HEK293 (cell line): ENCODE results near the gene PALD1.
A peak's percentile ranks its signal among the peaks of the same experiment; 100 is the strongest.

Source experiments
- CTCF ChIA-PET: fragments of 350-600 bp; formaldehyde crosslinking; extraction: SDS; loops from one replicate; lab custom pipeline; 2021; ENCODE audit warnings: antibody characterized with exemption; lab: Yijun Ruan, JAX
- POLR2A ChIA-PET: fragments of 300-600 bp; formaldehyde crosslinking; extraction: SDS; loops from one replicate; lab custom pipeline; 2020; ENCODE audit warnings: antibody characterized with exemption, inconsistent platforms; lab: Yijun Ruan, JAX
- H3K27ac ChIP-seq: fragments of 200-500 bp; sonication (Bioruptor generic); 2 replicates; pipeline ENCODE4 v1.5.1; 2014; ENCODE audit warnings: low read depth, low read length, control low read depth, inconsistent platforms; ENCODE audit errors: extremely low read depth
- H3K36me3 ChIP-seq, 2 experiments: fragments of 200-500 bp in 1 of 2; sonication (Bioruptor generic) in 1 of 2; 1 replicate in 1 of 2; 2 replicates in 1 of 2; pipeline ENCODE4 v1.5.1; 2014 to 2017; ENCODE audit warnings: inconsistent platforms in 2 of 2, low read length in 2 of 2; ENCODE audit not compliant: control insufficient read depth in 2 of 2, insufficient read depth in 1 of 2
- H3K4me1 ChIP-seq: fragments of 200-500 bp; sonication (Bioruptor generic); 2 replicates; pipeline ENCODE4 v1.5.1; 2014; ENCODE audit warnings: mild to moderate bottlenecking, low read length, inconsistent platforms; ENCODE audit not compliant: control insufficient read depth, insufficient read depth
- H3K4me3 ChIP-seq: 2 replicates; pipeline ENCODE4 v1.5.1; 2011; ENCODE audit warnings: low read depth, mild to moderate bottlenecking, control low read depth, low read length, moderate library complexity
- H3K9me3 ChIP-seq: fragments of 200-500 bp; sonication (Bioruptor generic); 2 replicates; pipeline ENCODE4 v1.5.1; 2014; ENCODE audit warnings: low read depth, low read length, inconsistent platforms; ENCODE audit not compliant: control insufficient read depth, insufficient read depth
- EGR2 ChIP-seq: fragments of 450-650 bp; formaldehyde crosslinking; IDR thresholded peaks from 2 replicates; pipeline ENCODE4 v1.5.1; 2016; ENCODE audit warnings: low read depth, missing biosample characterization, missing genetic modification characterization
- PRDM1 ChIP-seq: fragments of 450-650 bp; formaldehyde crosslinking; IDR thresholded peaks from 2 replicates; pipeline ENCODE4; 2016; ENCODE audit warnings: missing biosample characterization, missing genetic modification characterization
- PRDM4 ChIP-seq: fragments of 450-650 bp; formaldehyde crosslinking; IDR thresholded peaks from 2 replicates; pipeline ENCODE4 v1.5.1; 2017; ENCODE audit warnings: missing biosample characterization, missing genetic modification characterization
- SP7 ChIP-seq: fragments of 450-650 bp; formaldehyde crosslinking; IDR thresholded peaks from 2 replicates; pipeline ENCODE4 v1.5.1; 2016; ENCODE audit warnings: missing biosample characterization, missing genetic modification characterization
- ZBTB17 ChIP-seq: fragments of 450-650 bp; formaldehyde crosslinking; IDR thresholded peaks from 2 replicates; pipeline ENCODE4 v1.5.1; 2016; ENCODE audit warnings: missing biosample characterization, missing genetic modification characterization
- ZFHX2 ChIP-seq: fragments of 450-650 bp; formaldehyde crosslinking; conservative IDR thresholded peaks from 2 replicates; pipeline ENCODE4 v1.5.1; 2016; ENCODE audit warnings: missing biosample characterization, missing genetic modification characterization
- ZFP3 ChIP-seq: fragments of 450-650 bp; formaldehyde crosslinking; IDR thresholded peaks from 2 replicates; pipeline ENCODE4 v1.5.1; 2016; ENCODE audit warnings: low read depth, missing biosample characterization, missing genetic modification characterization
- ZNF133 ChIP-seq: fragments of 450-650 bp; formaldehyde crosslinking; IDR thresholded peaks from 2 replicates; pipeline ENCODE4 v1.5.1; 2016; ENCODE audit warnings: missing biosample characterization, missing genetic modification characterization
- ZNF18 ChIP-seq: fragments of 450-650 bp; formaldehyde crosslinking; IDR thresholded peaks from 2 replicates; pipeline ENCODE4 v1.5.1; 2016; ENCODE audit warnings: missing biosample characterization, missing genetic modification characterization
- ZNF2 ChIP-seq: fragments of 450-650 bp; formaldehyde crosslinking; IDR thresholded peaks from 2 replicates; pipeline ENCODE4 v1.5.1; 2016; ENCODE audit warnings: missing biosample characterization, missing genetic modification characterization
- ZNF202 ChIP-seq: fragments of 450-650 bp; formaldehyde crosslinking; IDR thresholded peaks from 2 replicates; pipeline ENCODE4 v1.5.1; 2016; ENCODE audit warnings: missing biosample characterization, missing genetic modification characterization, borderline replicate concordance
- ZNF292 ChIP-seq: fragments of 450-650 bp; formaldehyde crosslinking; IDR thresholded peaks from 2 replicates; pipeline ENCODE4 v1.5.1; 2016; ENCODE audit warnings: low read depth, missing biosample characterization, missing genetic modification characterization, borderline replicate concordance
- ZNF341 ChIP-seq: fragments of 450-650 bp; formaldehyde crosslinking; IDR thresholded peaks from 2 replicates; pipeline ENCODE4; 2016; ENCODE audit warnings: low read depth, missing biosample characterization, missing genetic modification characterization
- ZNF629 ChIP-seq: fragments of 450-650 bp; formaldehyde crosslinking; IDR thresholded peaks from 2 replicates; pipeline ENCODE4 v1.5.1; 2017; ENCODE audit warnings: missing biosample characterization, missing genetic modification characterization
- ZNF704 ChIP-seq: fragments of 450-650 bp; formaldehyde crosslinking; IDR thresholded peaks from 2 replicates; pipeline ENCODE4 v1.5.1; 2016; ENCODE audit warnings: missing biosample characterization, missing genetic modification characterization
- ZNF777 ChIP-seq: fragments of 450-650 bp; formaldehyde crosslinking; IDR thresholded peaks from 2 replicates; pipeline ENCODE4 v1.5.1; 2017; ENCODE audit warnings: missing biosample characterization, missing genetic modification characterization, borderline replicate concordance
- TF ChIP-seq, protein P1 (sequence below): fragments of 450-650 bp; formaldehyde crosslinking; IDR thresholded peaks from 2 replicates; pipeline ENCODE4 v1.5.1; 2016; ENCODE audit warnings: missing biosample characterization, missing genetic modification characterization, borderline replicate concordance
- TF ChIP-seq, protein P2 (sequence below): fragments of 450-650 bp; formaldehyde crosslinking; IDR thresholded peaks from 2 replicates; pipeline ENCODE4 v1.5.1; 2016; ENCODE audit warnings: missing biosample characterization, missing genetic modification characterization
- TF ChIP-seq, protein P3 (sequence below): fragments of 450-650 bp; formaldehyde crosslinking; IDR thresholded peaks from 2 replicates; pipeline ENCODE4 v1.5.1; 2017; ENCODE audit warnings: missing biosample characterization, missing genetic modification characterization

Gene PALD1

GRCh38 chr10:70576803-70577517 is 98.4 kb downstream of the PALD1 start (continued):
- no peak for TF ChIP-seq ZNF704 (tag by site-specific recombination)
- no peak for TF ChIP-seq ZFP3
- TF ChIP-seq, protein P1, sequence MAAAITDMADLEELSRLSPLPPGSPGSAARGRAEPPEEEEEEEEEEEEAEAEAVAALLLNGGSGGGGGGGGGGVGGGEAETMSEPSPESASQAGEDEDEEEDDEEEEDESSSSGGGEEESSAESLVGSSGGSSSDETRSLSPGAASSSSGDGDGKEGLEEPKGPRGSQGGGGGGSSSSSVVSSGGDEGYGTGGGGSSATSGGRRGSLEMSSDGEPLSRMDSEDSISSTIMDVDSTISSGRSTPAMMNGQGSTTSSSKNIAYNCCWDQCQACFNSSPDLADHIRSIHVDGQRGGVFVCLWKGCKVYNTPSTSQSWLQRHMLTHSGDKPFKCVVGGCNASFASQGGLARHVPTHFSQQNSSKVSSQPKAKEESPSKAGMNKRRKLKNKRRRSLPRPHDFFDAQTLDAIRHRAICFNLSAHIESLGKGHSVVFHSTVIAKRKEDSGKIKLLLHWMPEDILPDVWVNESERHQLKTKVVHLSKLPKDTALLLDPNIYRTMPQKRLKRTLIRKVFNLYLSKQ (tag by site-specific recombination), result no peak
- TF ChIP-seq ZNF18, result no peak

DNA sequence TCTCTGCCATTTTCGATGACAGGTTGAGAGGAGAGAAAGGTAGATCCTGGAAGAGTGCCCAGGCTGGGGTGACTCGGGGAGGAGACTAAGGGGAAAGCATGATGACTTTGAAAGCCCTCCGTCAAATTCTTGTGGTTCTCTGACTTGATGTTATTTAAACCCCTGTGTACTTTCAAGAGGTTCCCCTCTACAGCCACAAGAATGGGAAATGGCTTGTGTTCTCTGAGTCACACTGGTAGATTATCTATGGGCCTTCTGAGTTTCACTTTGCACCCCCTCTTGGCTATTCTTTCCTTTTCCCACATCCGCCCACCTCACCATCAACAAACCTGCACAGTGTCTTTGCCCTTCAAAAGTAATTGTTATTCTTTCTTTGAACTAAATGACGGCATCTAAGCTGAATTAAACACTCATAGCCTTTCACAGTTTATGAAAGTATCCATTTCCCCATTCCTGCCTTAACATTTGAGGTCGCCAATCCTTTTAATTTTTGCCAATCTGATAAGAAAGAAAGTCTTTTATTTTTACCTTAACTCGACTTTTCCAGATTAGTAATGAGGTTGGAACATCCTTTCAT is 99.9 kb downstream of the PALD1 start:
- POLR2A ChIA-PET, result no interaction called here
- Histone ChIP-seq H3K27ac (no peak overlapping the region), H3K4me3 (no peak overlapping the region), H3K9me3 (no peaks in the 10 kb centered on the region), H3K4me1 (peaks cover 9% of the 10 kb centered on the region; the same call in 1 of the 2 replicates), H3K36me3 (no peaks in the 10 kb centered on the region)
- TF ChIP-seq PRDM4 (tag by site-specific recombination), result no peak
- TF ChIP-seq EGR2 (tag by site-specific recombination), result peak; percentile 89
- no peak for TF ChIP-seq ZNF777
- peak; percentile 89 for TF ChIP-seq ZFHX2 (tag by site-specific recombination)
- no peak for TF ChIP-seq ZNF202 (tag by site-specific recombination)
- TF ChIP-seq ZNF2, result no peak
- TF ChIP-seq, protein P2, sequence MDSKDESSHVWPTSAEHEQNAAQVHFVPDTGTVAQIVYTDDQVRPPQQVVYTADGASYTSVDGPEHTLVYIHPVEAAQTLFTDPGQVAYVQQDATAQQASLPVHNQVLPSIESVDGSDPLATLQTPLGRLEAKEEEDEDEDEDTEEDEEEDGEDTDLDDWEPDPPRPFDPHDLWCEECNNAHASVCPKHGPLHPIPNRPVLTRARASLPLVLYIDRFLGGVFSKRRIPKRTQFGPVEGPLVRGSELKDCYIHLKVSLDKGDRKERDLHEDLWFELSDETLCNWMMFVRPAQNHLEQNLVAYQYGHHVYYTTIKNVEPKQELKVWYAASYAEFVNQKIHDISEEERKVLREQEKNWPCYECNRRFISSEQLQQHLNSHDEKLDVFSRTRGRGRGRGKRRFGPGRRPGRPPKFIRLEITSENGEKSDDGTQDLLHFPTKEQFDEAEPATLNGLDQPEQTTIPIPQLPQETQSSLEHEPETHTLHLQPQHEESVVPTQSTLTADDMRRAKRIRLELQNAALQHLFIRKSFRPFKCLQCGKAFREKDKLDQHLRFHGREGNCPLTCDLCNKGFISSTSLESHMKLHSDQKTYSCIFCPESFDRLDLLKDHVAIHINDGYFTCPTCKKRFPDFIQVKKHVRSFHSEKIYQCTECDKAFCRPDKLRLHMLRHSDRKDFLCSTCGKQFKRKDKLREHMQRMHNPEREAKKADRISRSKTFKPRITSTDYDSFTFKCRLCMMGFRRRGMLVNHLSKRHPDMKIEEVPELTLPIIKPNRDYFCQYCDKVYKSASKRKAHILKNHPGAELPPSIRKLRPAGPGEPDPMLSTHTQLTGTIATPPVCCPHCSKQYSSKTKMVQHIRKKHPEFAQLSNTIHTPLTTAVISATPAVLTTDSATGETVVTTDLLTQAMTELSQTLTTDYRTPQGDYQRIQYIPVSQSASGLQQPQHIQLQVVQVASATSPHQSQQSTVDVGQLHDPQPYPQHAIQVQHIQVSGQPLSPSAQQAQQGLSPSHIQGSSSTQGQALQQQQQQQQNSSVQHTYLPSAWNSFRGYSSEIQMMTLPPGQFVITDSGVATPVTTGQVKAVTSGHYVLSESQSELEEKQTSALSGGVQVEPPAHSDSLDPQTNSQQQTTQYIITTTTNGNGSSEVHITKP, result peak; percentile 77
- TF ChIP-seq SP7, result peak; percentile 80
- TF ChIP-seq PRDM1 (tag by site-specific recombination), result peak; percentile 26; the same call in 1 of the 2 replicates
- TF ChIP-seq ZNF133 (tag by site-specific recombination), result no peak
- no peak for TF ChIP-seq ZNF292
- 0 out of 2 replicates have a peak, but pooled peaks have one; percentile 28 for TF ChIP-seq ZNF629 (tag by site-specific recombination)
- peak; percentile 78 for TF ChIP-seq ZNF341 (tag by site-specific recombination)
- TF ChIP-seq, protein P3, sequence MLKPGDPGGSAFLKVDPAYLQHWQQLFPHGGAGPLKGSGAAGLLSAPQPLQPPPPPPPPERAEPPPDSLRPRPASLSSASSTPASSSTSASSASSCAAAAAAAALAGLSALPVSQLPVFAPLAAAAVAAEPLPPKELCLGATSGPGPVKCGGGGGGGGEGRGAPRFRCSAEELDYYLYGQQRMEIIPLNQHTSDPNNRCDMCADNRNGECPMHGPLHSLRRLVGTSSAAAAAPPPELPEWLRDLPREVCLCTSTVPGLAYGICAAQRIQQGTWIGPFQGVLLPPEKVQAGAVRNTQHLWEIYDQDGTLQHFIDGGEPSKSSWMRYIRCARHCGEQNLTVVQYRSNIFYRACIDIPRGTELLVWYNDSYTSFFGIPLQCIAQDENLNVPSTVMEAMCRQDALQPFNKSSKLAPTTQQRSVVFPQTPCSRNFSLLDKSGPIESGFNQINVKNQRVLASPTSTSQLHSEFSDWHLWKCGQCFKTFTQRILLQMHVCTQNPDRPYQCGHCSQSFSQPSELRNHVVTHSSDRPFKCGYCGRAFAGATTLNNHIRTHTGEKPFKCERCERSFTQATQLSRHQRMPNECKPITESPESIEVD (tag by site-specific recombination), result 0 out of 2 replicates have a peak, but pooled peaks have one; percentile 29
- no peak for TF ChIP-seq ZBTB17 (tag by site-specific recombination)
- CTCF ChIA-PET, result interaction anchor here (1.0 to 1.1 kb wide), 2 partner anchors 19 to 118 kb away, joined by 5 to 6 read pairs; no protein-coding TSS in a partner anchor
